NOMO-1 treated with dmso at 0.1 percent for 144 hours (cell line): ENCODE measurements around the gene XIRP2.

ENCODE experiments used
- DNase-seq: peaks from one replicate; lab custom pipeline; 2025; ENCODE audit not compliant: unreplicated experiment; lab: John Stamatoyannopoulos, UW

The XIRP2 gene

DNA sequence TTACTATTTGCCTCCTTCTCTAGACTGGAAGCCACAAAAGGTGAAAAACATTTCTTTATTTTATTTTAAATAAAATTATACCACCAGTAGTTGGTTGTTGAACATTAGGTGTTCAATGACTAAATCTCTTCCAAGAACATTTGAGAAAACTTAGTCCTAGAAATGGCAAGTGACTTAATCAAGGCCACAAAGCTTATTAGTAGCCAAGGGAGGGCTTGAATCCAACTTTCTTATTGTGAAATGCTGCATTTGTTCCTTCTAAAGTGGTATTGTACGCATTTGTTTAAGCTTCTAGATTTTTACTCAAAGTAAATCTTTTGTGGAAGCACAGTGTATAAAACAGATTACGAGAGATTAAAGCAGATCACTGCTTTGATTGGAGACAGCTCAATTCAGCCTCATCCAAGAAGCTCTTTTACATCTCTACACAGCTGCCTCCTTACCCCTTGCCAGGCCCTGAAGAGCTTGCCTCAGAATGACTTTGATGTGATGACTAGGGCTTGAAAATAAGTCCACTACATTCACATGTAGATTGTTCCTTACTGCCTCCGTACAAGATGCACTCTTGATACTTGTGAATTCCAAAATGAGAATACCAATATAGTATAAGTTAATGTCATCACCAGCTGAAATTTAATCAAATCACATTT lies 244.8 kb downstream of the XIRP2 start:
- no peak for DNase-seq

GRCh38 chr2:167133614-167134013 lies 245.3 kb downstream of the XIRP2 start:
- no peak for DNase-seq

DNA sequence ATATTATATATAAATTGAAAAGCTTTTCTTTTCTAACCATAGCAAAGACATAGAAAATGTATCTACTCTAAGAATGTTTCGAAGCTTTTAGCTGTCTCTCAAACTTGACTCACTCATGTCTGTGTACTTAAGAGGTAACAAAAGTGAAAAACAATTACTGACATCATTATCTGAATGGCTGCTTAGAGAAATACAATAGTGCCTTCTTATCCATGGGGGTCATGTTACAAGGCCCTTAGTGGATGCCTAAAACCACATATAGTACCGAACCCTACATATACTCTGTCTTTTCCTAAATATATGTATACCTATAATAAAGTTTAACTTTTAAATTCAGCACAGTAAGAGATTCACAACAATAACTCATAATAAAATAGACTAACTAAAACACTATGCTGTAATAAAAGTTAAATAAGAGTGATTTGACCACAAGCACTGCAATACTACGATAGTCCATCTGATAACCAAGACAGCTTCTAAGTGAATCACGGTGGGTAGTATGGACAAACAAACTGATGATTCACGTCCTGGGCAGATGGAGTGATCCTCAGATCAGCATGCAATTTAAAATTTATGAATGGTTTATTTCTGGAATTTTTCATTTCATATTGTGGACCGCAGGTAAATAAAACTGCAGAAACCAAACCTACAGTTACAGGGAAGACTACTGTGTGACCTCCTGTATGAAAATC lies 246.2 kb downstream of the XIRP2 start:
- no peak for DNase-seq

- no peak for DNase-seq
Observed at GRCh38 chr2:167135706-167136105, 247.4 kb downstream of the XIRP2 start.

GRCh38 chr2:167136879-167137596 lies 248.8 kb downstream of the XIRP2 start:
- DNase-seq: no peak

GRCh38 chr2:167140330-167140729 lies 252.1 kb downstream of the XIRP2 start:
- no peak for DNase-seq

GRCh38 chr2:167140767-167141166 lies 252.5 kb downstream of the XIRP2 start:
- no peak for DNase-seq

GRCh38 chr2:167142554-167142953 lies 254.3 kb downstream of the XIRP2 start:
- no peak for DNase-seq

GRCh38 chr2:167144179-167144898 lies 256.1 kb downstream of the XIRP2 start:
- no peak for DNase-seq

- no peak for DNase-seq
Observed at GRCh38 chr2:167147271-167147941, 259.1 kb downstream of the XIRP2 start.

DNA sequence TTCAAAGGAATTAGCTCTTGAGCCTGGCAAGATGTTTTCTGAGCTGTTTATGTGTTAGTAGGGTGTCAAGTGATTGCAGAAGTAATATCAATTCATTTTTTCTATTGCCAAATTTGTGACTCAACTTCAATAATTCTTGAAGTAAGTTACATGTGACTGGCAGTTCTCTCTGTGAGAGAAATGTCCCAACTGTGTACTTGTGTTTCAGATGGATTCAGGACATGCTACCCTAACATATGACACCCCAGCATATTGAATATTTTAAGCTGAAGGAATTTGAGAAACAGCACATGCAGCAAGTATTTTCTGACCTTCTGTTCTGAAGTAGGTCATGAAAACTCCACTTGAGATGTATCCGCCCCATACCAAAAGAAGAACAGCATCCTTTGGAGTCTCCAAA lies 263.6 kb downstream of the XIRP2 start:
- DNase-seq: no peak

DNA sequence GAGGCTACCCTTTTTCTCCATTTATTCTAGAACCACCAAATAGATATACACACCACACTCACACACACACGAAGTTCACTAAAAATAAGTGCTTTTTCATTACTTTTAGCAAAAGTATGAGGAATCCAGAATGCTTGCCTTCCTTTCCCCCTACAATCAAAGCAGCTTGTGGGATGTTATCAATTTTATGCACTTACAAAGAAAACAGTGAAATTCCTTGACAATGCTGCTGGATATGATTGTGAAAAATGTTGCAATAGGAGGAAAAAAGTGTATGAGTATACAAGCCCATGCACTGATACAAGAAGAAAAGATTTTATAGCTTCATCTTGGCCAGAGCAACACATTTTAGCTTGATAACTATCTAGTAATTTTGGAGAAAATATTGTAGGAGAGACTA lies 269.2 kb downstream of the XIRP2 start:
- DNase-seq: no peak

DNA sequence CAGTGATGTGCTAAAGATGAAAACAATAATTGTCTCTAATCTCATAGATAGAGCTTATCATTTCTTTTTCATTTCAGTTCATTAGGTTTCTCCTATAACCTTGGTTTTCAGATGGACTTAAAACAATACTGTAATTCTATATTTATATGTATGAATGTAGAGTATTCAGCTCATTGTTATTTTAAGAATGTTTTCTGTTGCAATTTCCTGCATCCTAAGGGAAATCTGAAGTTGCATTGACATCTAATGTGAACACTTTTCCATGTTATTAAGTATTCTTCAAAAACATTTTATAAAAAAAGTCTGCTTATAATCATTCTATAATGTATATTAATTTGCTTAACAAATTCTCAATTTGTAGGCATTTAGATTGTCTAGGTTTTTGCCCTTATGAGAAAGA lies 288.9 kb downstream of the XIRP2 start:
- DNase-seq: no peak

GRCh38 chr2:167181134-167181533 lies 292.9 kb downstream of the XIRP2 start:
- no peak for DNase-seq

GRCh38 chr2:167181688-167182087 lies 293.4 kb downstream of the XIRP2 start:
- no peak for DNase-seq

DNA sequence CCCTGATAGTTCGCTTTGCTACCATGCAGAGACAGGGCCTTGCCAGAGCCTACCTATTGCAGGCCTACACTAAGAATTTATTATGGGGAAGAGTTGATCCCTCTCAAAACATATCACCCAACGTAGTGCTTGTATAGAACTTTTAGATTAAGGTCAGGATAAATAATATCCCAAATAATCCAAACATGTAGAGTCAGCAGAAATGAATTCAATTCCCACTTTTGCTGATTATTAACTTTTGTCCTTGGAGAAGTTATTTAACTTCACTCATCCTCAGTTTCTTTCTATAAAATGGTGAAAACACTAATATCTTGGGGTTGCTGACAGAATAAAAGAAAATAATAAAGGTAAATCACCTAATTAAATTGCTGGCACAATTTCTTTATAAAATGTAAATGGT lies 294.1 kb downstream of the XIRP2 start:
- DNase-seq: no peak

DNA sequence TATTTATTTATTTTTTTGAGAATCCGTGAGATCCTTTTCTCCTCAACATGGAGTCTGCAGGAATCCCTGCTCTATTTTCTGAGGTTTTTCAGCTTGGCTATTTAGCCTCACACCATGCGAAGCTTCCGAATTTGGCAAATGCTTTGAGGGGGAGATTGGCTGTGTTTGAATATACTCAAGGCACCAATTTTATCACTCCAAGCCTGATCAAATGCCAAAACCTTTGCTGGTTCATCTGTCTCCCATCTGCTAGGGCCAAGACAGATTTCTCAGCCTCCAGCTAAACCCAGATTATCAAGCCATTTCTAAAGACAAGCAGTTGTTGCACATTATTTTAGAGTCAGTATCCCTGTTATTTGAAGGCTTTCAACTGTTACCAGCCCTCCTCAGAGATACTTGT lies 295.7 kb downstream of the XIRP2 start:
- no peak for DNase-seq

- DNase-seq: no peak
Observed at GRCh38 chr2:167186465-167186864, 298.2 kb downstream of the XIRP2 start.

DNA sequence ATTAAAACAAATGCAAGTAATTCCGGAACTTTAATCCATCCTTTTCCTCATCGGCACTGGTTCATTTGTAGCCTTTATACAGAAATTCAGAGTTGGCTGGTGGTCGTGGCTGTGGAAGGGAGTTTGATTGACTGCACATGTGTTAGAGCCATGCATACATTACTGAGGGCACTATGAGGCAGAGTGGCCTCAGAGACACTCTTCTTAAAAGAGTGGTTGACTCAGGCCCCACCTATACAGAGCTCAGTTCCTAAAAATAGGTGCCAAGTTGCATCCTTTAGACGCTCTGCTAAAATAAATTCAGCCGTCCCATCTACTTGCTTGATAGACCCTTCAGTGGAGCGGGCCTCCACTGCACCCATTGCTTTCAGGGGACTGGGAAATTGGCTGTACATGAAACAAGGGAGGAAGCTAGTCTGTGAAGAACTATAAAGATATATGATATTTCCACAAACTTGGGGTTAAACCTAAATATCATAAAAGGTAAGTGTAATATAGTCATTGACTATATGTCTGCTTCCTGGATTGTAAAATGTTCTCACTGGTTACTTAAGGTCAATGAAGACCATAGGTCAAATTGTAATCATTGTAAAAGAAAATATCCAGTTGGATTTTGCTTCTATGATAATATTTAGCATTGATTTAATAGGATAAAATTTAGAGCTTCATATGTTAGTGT lies 298.9 kb downstream of the XIRP2 start:
- no peak for DNase-seq
